H1 (cell line): ENCODE data around the gene MYOM3. TPM values are rescaled to one million over a fixed set of nuclear protein-coding genes. Genes with fewer than 3 reads are reported as not detected.

Experiments used
- CTCF ChIA-PET: fragments of 300-600 bp; sonication (Branson Sonifier 250); formaldehyde crosslinking; loops from one replicate; lab custom pipeline; 2021; ENCODE audit not compliant: partially characterized antibody; lab: Charles Lee
- POLR2A ChIA-PET: fragments of 300-600 bp; sonication (Branson Sonifier 250); formaldehyde crosslinking; loops from one replicate; lab custom pipeline; 2021; ENCODE audit warnings: inconsistent platforms; ENCODE audit not compliant: partially characterized antibody; lab: Charles Lee
- DNase-seq, 2 experiments: peaks; one replicate each; pipeline versions ENCODE4 v3.0.0 to v3.0.0-alpha.2; 2010 to 2022; ENCODE audit warnings: low spot score in 2 of 2, low read depth in 1 of 2, mixed read lengths in 1 of 2
- FAIRE-seq: peaks from 2 replicates; lab custom pipeline; 2011; peaks lifted over from hg19 to GRCh38; lab: Jason Lieb, UNC
- H2AFZ ChIP-seq: 2 replicates; pipeline ENCODE4 v1.8.1; 2012; ENCODE audit warnings: low read length, inconsistent platforms
- H2AK5ac ChIP-seq: 2 replicates; pipeline ENCODE4 v1.6.1; 2013; ENCODE audit warnings: low read depth, low read length
- H2BK120ac ChIP-seq: replicated peaks from 2 replicates; pipeline ENCODE3; 2013; ENCODE audit warnings: low read depth, low read length, inconsistent platforms
- H2BK12ac ChIP-seq: 2 replicates; pipeline ENCODE4 v1.6.1; 2013; ENCODE audit warnings: low read depth, low read length
- H2BK15ac ChIP-seq: 2 replicates; pipeline ENCODE4 v1.6.1; 2013; ENCODE audit warnings: low read length
- H2BK20ac ChIP-seq: 2 replicates; pipeline ENCODE4 v1.6.1; 2013; ENCODE audit warnings: low read length
- H2BK5ac ChIP-seq: 2 replicates; pipeline ENCODE4 v1.6.1; 2013; ENCODE audit warnings: low read depth, low read length
- H3K14ac ChIP-seq: 2 replicates; pipeline ENCODE4 v1.6.1; 2013; ENCODE audit warnings: inconsistent platforms; ENCODE audit not compliant: insufficient read length
- H3K18ac ChIP-seq: 2 replicates; pipeline ENCODE4 v1.6.1; 2013; ENCODE audit warnings: low read length; ENCODE audit errors: extremely low read depth
- H3K23ac ChIP-seq: 2 replicates; pipeline ENCODE4 v1.6.1; 2013; ENCODE audit warnings: inconsistent platforms; ENCODE audit not compliant: insufficient read length
- H3K23me2 ChIP-seq: 2 replicates; pipeline ENCODE4 v1.6.1; 2013; ENCODE audit warnings: low read depth, low read length
- H3K27ac ChIP-seq: 2 replicates; pipeline ENCODE4 v1.6.1; 2011; ENCODE audit warnings: low read depth, low read length, inconsistent platforms
- H3K27me3 ChIP-seq, 4 experiments: replicated peaks in 1 of 4; 1 replicate in 1 of 4; 2 replicates in 3 of 4; pipeline versions ENCODE4 v1.6.1 to v1.8.1; 2011 to 2013; ENCODE audit warnings: low read length in 3 of 4, mild to moderate bottlenecking in 3 of 4, inconsistent platforms in 2 of 4, mixed read lengths in 2 of 4, moderate library complexity in 1 of 4; ENCODE audit not compliant: control insufficient read depth in 3 of 4, insufficient read depth in 3 of 4; ENCODE audit errors: extremely low read depth in 1 of 4
- H3K36me3 ChIP-seq, 4 experiments: 2 replicates each; pipeline versions ENCODE4 v1.6.1 to v1.8.1; 2011 to 2013; ENCODE audit warnings: mild to moderate bottlenecking in 4 of 4, low read length in 3 of 4, moderate library complexity in 2 of 4, control low read depth in 1 of 4, inconsistent platforms in 1 of 4; ENCODE audit not compliant: insufficient read depth in 4 of 4, control insufficient read depth in 2 of 4
- H3K4ac ChIP-seq: replicated peaks from 2 replicates; pipeline ENCODE3; 2013; ENCODE audit warnings: low read length, low read depth, mixed read lengths, inconsistent platforms; ENCODE audit not compliant: insufficient read length
- H3K4me1 ChIP-seq, 4 experiments: replicated peaks in 1 of 4; 1 replicate in 1 of 4; 2 replicates in 3 of 4; pipeline versions ENCODE4 v1.6.1 to v1.8.1; 2011 to 2013; ENCODE audit warnings: low read length in 3 of 4, inconsistent platforms in 2 of 4, mixed read lengths in 1 of 4; ENCODE audit not compliant: insufficient read depth in 4 of 4, control insufficient read depth in 3 of 4
- H3K4me2 ChIP-seq, 2 experiments: 2 replicates each; pipeline versions ENCODE4 v1.6.1 to v1.8.1; 2011 to 2013; ENCODE audit warnings: low read depth in 2 of 2, low read length in 2 of 2, control low read depth in 1 of 2, inconsistent platforms in 1 of 2, mild to moderate bottlenecking in 1 of 2; ENCODE audit not compliant: insufficient read depth in 1 of 2
- H3K4me3 ChIP-seq, 4 experiments: fragments of 200-600, 300-600 bp in 1 of 4; sonication (generic), shearing (Covaris generic), sonication (Bioruptor Twin) in 1 of 4; 2 replicates each; pipeline versions ENCODE4 v1.5.1 to v1.8.1; 2011 to 2016; ENCODE audit warnings: low read length in 4 of 4, low read depth in 3 of 4, control low read depth in 2 of 4, inconsistent platforms in 2 of 4, mild to moderate bottlenecking in 2 of 4, mixed read lengths in 1 of 4, moderate library complexity in 1 of 4; ENCODE audit not compliant: insufficient read depth in 2 of 4; ENCODE audit errors: extremely low read depth in 1 of 4
- H3K56ac ChIP-seq: replicated peaks from 2 replicates; pipeline ENCODE3; 2013; ENCODE audit warnings: low read depth, mild to moderate bottlenecking, mixed read lengths, low read length, inconsistent platforms; ENCODE audit not compliant: insufficient read length
- H3K79me1 ChIP-seq: 2 replicates; pipeline ENCODE4 v1.6.1; 2013; ENCODE audit warnings: low read depth, low read length, control low read depth
- H3K79me2 ChIP-seq, 2 experiments: 2 replicates each; pipeline versions ENCODE4 v1.6.1 to v1.8.1; 2012 to 2013; ENCODE audit warnings: low read length in 2 of 2, mild to moderate bottlenecking in 2 of 2, inconsistent platforms in 1 of 2; ENCODE audit not compliant: insufficient read depth in 2 of 2, control insufficient read depth in 1 of 2
- H3K9ac ChIP-seq, 4 experiments: replicated peaks in 1 of 4; 1 replicate in 1 of 4; 2 replicates in 3 of 4; pipeline versions ENCODE4 v1.6.1 to v1.8.1; 2011 to 2013; ENCODE audit warnings: low read depth in 3 of 4, low read length in 3 of 4, control low read depth in 2 of 4, mild to moderate bottlenecking in 2 of 4, moderate library complexity in 2 of 4, inconsistent platforms in 1 of 4; ENCODE audit errors: extremely low read depth in 1 of 4
- H3K9me3 ChIP-seq, 2 experiments: 2 replicates each; pipeline versions ENCODE4 v1.6.1 to v1.8.1; 2012 to 2013; ENCODE audit warnings: mild to moderate bottlenecking in 2 of 2, moderate library complexity in 2 of 2, control low read depth in 1 of 2, inconsistent platforms in 1 of 2, low read depth in 1 of 2, low read length in 1 of 2, mixed read lengths in 1 of 2; ENCODE audit not compliant: insufficient read depth in 2 of 2
- H4K20me1 ChIP-seq, 2 experiments: replicated peaks in 1 of 2; 2 replicates each; pipeline versions ENCODE3 to v1.8.1; 2011 to 2013; ENCODE audit warnings: inconsistent platforms in 2 of 2, low read length in 2 of 2, mild to moderate bottlenecking in 1 of 2; ENCODE audit not compliant: insufficient read depth in 2 of 2, control insufficient read depth in 1 of 2
- H4K5ac ChIP-seq: 2 replicates; pipeline ENCODE4 v1.6.1; 2013; ENCODE audit warnings: low read length, low read depth, mixed read lengths, inconsistent platforms; ENCODE audit not compliant: insufficient read length
- H4K8ac ChIP-seq: 2 replicates; pipeline ENCODE4 v1.8.0; 2013; ENCODE audit warnings: mild to moderate bottlenecking, moderate library complexity, low read length, inconsistent platforms; ENCODE audit not compliant: insufficient read depth; ENCODE audit errors: extremely low read depth
- H4K91ac ChIP-seq: replicated peaks from 2 replicates; pipeline ENCODE3; 2013; ENCODE audit warnings: low read length, mixed read lengths, inconsistent platforms; ENCODE audit not compliant: insufficient read length
- CBX5 ChIP-seq: fragments of 300-800, 300-1000 bp; sonication (generic); IDR thresholded peaks from 2 replicates; pipeline ENCODE4 v1.7.1; 2016; ENCODE audit warnings: antibody characterized with exemption, low read length, low read depth
- CEBPB ChIP-seq: IDR thresholded peaks from 2 replicates; pipeline ENCODE4 v1.6.1; 2012; ENCODE audit warnings: low read depth, low read length
- CHD2 ChIP-seq: IDR thresholded peaks from 2 replicates; pipeline ENCODE4 v1.6.1; 2012; ENCODE audit warnings: low read length, improper control_type of control experiment
- HDAC2 ChIP-seq, 2 experiments: fragments of 300-600 bp in 1 of 2; sonication (generic) in 1 of 2; IDR thresholded peaks; 2 replicates each; pipeline ENCODE4 v1.6.1; 2011 to 2012; ENCODE audit warnings: low read depth in 2 of 2, low read length in 2 of 2, mild to moderate bottlenecking in 2 of 2, moderate library complexity in 2 of 2, borderline replicate concordance in 1 of 2, inconsistent platforms in 1 of 2
- POU5F1 ChIP-seq: IDR thresholded peaks from 2 replicates; pipeline ENCODE4 v1.6.1; 2011; ENCODE audit warnings: low read depth, mild to moderate bottlenecking, low read length, moderate library complexity
- TCF12 ChIP-seq: IDR thresholded peaks from 2 replicates; pipeline ENCODE4 v1.6.1; 2011; ENCODE audit warnings: low read depth, mild to moderate bottlenecking, low read length
- WGBS, 2 experiments: shearing (Covaris generic) in 1 of 2; methylation state at CpG; one replicate each; pipeline versions ENCODE4 v1.1.6 to v1.1.7; 2013 to 2015; ENCODE audit warnings: low lambda C conversion rate in 2 of 2, mixed read lengths in 2 of 2, inconsistent platforms in 1 of 2, low coverage in 1 of 2, missing lambda C conversion rate in 1 of 2; ENCODE audit not compliant: insufficient replicate concordance in 2 of 2, insufficient coverage in 1 of 2, insufficient read length in 1 of 2; ENCODE audit errors: extremely low coverage in 1 of 2, missing lambda C conversion rate in 1 of 2; 5-methylcytosine and 5-hydroxymethylcytosine counted together
- polyA plus RNA-seq, 7 experiments: library from polyadenylated mRNA; depleted of rRNA in 3 of 7; stranded (reverse) in 5 of 7; unstranded in 2 of 7; fragments of >200 nt in 5 of 7; fragments of 200-250 nt in 2 of 7; gene quantifications; 1 replicate in 5 of 7; 2 replicates in 1 of 7; 4 replicates in 1 of 7; pipeline versions ENCODE4 v1.2.1 to v1.2.3, GENCODE V29; 2011 to 2013; ENCODE audit warnings: missing spikeins in 2 of 7, mixed read lengths in 2 of 7
- total RNA-seq: library from RNA; stranded (reverse); fragmentation: NEBNext Ultra II Directional; extraction: Animal tissue kit (Norgen Biotek cat#: 25700); gene quantifications from 2 replicates; pipeline ENCODE4 v1.2.1, GENCODE V29; 2021

Gene MYOM3
- total and polyA plus RNA-seq, 2 of the 8 experiments (the other 6 are each of a cell fraction or from before 2014, with no cell fraction given): 0.08 to 0.09 TPM

DNA sequence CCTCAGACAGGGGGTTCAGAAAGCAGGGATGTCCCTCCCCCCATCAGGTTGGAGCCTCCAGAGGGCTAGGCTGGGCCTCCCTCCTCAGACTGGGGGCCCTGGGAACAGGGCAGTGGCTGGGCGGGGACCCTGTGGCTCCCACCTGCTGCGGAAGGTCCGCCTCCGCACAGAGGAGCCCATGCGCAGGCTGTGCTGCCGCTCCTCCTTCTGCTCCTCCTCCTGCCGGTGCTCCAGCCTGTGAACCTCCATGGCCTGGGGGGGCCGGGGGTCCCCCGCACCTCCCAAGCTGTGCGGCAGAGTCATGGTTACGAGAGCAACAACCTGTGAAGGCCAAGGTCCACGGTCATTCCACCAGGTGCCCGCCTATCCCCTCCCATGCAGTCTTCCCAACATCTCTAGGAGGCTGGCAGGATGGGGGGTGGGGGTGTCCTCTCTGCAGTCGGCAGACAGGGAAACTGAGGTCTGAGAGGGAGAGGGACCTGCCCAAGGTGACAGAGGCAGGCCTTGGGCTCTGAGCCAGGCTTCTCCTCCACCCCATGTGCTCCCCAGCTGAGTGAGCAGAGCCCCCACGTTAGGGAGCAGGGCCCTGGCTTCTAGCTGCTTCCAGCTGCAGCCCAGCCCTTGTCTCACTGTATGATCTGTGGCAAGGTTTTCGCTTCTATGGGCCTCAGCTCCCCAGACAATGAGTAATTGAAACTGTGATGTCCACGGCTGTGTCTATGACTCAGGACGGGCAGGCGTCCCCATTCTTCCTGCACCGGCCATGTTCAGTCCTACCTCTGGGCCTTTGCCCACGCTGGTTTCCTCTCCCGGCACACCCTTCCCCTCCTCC lies 3.4 kb downstream of the MYOM3 start:
- no peak overlapping the region for H4K5ac ChIP-seq
- 0 out of 2 replicates have a peak overlapping the region, but pooled peaks have one; percentile 48 for H2BK20ac ChIP-seq
- H3K14ac ChIP-seq: no peak overlapping the region
- H2BK12ac ChIP-seq: no peak overlapping the region
- no peaks in the 10 kb centered on the region for H3K27me3 ChIP-seq
- no peaks in the 10 kb centered on the region for H3K36me3 ChIP-seq
- H2AK5ac ChIP-seq: no peak overlapping the region
- no peak overlapping the region for H3K27ac ChIP-seq
- H3K79me1 ChIP-seq: no peaks in the 10 kb centered on the region
- no peaks in the 10 kb centered on the region for H3K79me2 ChIP-seq
- TF ChIP-seq HDAC2 (IDR thresholded peaks at IDR 0.05; ENCODE audit: borderline replicate concordance in 1 of 2, low read depth in 2 of 2, low read length in 2 of 2): no peak
- TF ChIP-seq CEBPB: no peak
- TF ChIP-seq CHD2: no peak
- no peak for TF ChIP-seq POU5F1
- TF ChIP-seq CBX5: no peak
- TF ChIP-seq TCF12: no peak
- H2BK15ac ChIP-seq: 0 out of 2 replicates have a peak overlapping the region, but pooled peaks have one; percentile 1
- H3K23ac ChIP-seq: no peak overlapping the region
- CTCF ChIA-PET: interaction anchor here (1.0 to 6.8 kb wide), 2 partner anchors 15 to 307 kb away, joined by 3 to 35 read pairs; partner anchors contain the start of gene NIPAL3
- no peak overlapping the region for H2BK120ac ChIP-seq
- no peak for FAIRE-seq
- H2BK5ac ChIP-seq: no peak overlapping the region
- H3K4me3 ChIP-seq: no peak overlapping the region
- no peaks in the 10 kb centered on the region for H4K20me1 ChIP-seq
- no peak overlapping the region for H3K4ac ChIP-seq
- 85% methylated on average over 20 of the region's 22 CpGs; no CpG with 5 or more reads in 1 of the 2 experiments for WGBS, 2 experiments
- POLR2A ChIA-PET: no interaction called here
- H3K9ac ChIP-seq: no peak overlapping the region
- no peak for DNase-seq
- H3K56ac ChIP-seq: no peak overlapping the region
- 0 out of 4 replicates have a peak overlapping the region, but pooled peaks of 1 of the 2 experiments have one; percentile 3 for H3K4me2 ChIP-seq
- peak overlapping the region; percentile 90; the same call in 1 of the 2 replicates for H2AFZ ChIP-seq
- H3K23me2 ChIP-seq: no peaks in the 10 kb centered on the region; the same call in 1 of the 2 replicates
- no peaks in the 10 kb centered on the region for H3K9me3 ChIP-seq
- peak overlapping the region; percentile 45; the same call in 1 of the 2 replicates for H4K8ac ChIP-seq
- no peak overlapping the region for H3K18ac ChIP-seq
- H4K91ac ChIP-seq: no peak overlapping the region
- peaks cover 0 to 8% (median 4%) of the 10 kb centered on the region in 4 experiments; a peak in 4 of 7 replicates for H3K4me1 ChIP-seq
